Nephron progenitor cell (in vitro differentiated cells): Measurements from ENCODE around the gene ATG2A.

Source experiments
- DNase-seq: peaks from one replicate; pipeline ENCODE4 v3.0.0; 2021
- H3K27ac Mint-ChIP-seq: 2 replicates; pipeline ENCODE4 v1.8.0; 2021; ENCODE audit warnings: mild to moderate bottlenecking, moderate library complexity, mixed read lengths
- H3K27me3 Mint-ChIP-seq: 2 replicates; pipeline ENCODE4 v1.8.0; 2021; ENCODE audit warnings: mild to moderate bottlenecking, low read depth, mixed read lengths; ENCODE audit not compliant: poor library complexity
- H3K36me3 Mint-ChIP-seq: 2 replicates; pipeline ENCODE4 v1.8.0; 2021; ENCODE audit warnings: low read depth, mixed read lengths
- H3K4me1 Mint-ChIP-seq: 2 replicates; pipeline ENCODE4 v1.8.0; 2021; ENCODE audit warnings: mixed read lengths
- H3K4me3 Mint-ChIP-seq: 2 replicates; pipeline ENCODE4 v1.8.0; 2021; ENCODE audit warnings: mild to moderate bottlenecking, moderate library complexity, mixed read lengths
- H3K9me3 Mint-ChIP-seq: 2 replicates; pipeline ENCODE4 v1.8.0; 2021; ENCODE audit warnings: mild to moderate bottlenecking, moderate library complexity, mixed read lengths
- TF ChIP-seq, protein P1 (sequence below): fragments of 200-600 bp; sonication (generic); IDR thresholded peaks from 2 replicates; pipeline ENCODE4 v1.5.0; 2021; ENCODE audit warnings: antibody characterized with exemption

The ATG2A gene

DNA sequence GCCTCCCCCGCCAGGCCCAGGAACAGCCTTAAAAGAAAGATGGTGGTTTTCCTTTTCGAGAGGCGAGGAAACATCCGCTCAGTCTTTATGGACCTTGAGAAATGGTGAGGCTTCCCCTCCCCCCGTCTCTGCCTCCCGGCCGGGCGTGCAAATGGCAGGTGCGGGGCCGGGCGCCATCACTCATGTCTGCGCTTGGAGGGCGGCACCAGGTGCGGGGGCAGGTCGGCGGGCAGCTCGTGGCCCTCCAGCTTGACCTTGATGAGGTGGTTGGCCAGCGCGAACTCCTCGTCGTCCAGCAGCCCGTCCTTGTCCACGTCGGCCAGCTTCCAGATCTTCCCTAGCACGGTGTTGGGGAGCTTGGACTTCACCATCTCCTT lies 62.9 kb downstream of the ATG2A start:
- TF ChIP-seq, protein P1, sequence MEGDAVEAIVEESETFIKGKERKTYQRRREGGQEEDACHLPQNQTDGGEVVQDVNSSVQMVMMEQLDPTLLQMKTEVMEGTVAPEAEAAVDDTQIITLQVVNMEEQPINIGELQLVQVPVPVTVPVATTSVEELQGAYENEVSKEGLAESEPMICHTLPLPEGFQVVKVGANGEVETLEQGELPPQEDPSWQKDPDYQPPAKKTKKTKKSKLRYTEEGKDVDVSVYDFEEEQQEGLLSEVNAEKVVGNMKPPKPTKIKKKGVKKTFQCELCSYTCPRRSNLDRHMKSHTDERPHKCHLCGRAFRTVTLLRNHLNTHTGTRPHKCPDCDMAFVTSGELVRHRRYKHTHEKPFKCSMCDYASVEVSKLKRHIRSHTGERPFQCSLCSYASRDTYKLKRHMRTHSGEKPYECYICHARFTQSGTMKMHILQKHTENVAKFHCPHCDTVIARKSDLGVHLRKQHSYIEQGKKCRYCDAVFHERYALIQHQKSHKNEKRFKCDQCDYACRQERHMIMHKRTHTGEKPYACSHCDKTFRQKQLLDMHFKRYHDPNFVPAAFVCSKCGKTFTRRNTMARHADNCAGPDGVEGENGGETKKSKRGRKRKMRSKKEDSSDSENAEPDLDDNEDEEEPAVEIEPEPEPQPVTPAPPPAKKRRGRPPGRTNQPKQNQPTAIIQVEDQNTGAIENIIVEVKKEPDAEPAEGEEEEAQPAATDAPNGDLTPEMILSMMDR, result no peak
- DNase-seq, result no peak
- Mint-ChIP-seq H3K4me3 (no peak overlapping the region), H3K27ac (peak overlapping the region; percentile 19), H3K9me3 (no peaks in the 10 kb centered on the region), H3K27me3 (peaks cover 3% of the 10 kb centered on the region), H3K36me3 (peaks cover 13% of the 10 kb centered on the region), H3K4me1 (peaks cover 26% of the 10 kb centered on the region)

DNA sequence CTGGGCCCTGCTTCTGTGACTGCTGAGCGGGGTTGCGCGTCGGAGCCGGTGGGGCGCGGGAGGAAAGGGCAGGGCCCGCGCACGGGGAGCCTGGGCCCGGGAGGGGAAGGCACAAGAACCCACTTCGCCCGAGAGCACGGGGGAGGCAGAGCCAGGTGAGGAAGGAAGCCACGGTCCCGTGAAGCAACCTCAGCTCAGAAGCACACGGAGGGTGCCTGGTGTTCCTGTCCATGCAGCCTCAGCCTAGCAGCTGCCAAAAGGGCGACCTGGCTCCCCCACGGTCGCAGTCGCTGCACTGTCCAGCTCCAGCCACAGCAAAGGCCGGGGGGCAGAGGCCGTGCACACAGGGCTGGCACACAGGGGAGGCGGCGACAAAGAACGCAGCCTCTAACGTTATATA lies 63.3 kb downstream of the ATG2A start:
- Mint-ChIP-seq H3K27me3 (peaks cover 3% of the 10 kb centered on the region), H3K36me3 (peaks cover 13% of the 10 kb centered on the region), H3K4me1 (peaks cover 29% of the 10 kb centered on the region), H3K9me3 (no peaks in the 10 kb centered on the region), H3K27ac (peak overlapping the region; percentile 71), H3K4me3 (no peak overlapping the region)
- no peak for DNase-seq
- TF ChIP-seq, protein P1, result no peak

DNA sequence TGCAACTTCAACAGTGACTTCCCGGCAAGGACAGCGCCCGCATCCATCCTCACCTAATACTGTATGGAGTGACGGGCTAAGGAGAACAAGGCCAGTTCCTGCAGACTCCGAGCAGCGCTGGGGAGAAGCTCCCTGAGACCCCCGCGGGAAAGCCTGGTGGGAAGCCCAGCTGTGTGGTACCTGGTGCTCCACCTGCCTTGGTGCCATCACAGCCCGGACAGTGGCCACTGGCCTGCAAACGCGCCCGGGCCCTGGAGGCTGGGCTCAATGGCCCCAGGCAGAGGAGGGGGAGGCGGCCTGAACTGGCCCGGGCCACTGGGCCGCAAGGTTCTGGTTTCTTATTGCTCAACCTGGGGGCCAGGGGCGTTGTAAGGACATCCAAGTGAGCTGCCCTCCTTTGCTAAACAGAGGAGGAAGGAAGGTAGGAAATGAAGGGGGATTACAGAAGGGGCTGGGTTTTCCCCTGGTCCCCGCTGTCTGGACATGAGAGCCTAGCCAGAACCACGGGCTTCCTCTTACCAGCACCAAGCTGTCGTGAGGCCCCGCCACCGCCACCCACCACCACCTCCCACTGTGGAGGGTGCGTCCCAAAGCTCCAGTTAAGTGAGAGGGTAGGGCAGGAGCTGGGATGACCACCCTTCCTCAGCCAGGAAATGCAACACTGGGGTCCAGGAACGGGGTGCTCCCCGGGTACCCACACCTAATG lies 64.1 kb downstream of the ATG2A start:
- Mint-ChIP-seq H3K36me3 (peaks cover 13% of the 10 kb centered on the region), H3K4me1 (peaks cover 33% of the 10 kb centered on the region), H3K27ac (peak overlapping the region; percentile 71), H3K9me3 (no peaks in the 10 kb centered on the region), H3K27me3 (peaks cover 3% of the 10 kb centered on the region), H3K4me3 (no peak overlapping the region)
- TF ChIP-seq, protein P1, result no peak
- no peak for DNase-seq

DNA sequence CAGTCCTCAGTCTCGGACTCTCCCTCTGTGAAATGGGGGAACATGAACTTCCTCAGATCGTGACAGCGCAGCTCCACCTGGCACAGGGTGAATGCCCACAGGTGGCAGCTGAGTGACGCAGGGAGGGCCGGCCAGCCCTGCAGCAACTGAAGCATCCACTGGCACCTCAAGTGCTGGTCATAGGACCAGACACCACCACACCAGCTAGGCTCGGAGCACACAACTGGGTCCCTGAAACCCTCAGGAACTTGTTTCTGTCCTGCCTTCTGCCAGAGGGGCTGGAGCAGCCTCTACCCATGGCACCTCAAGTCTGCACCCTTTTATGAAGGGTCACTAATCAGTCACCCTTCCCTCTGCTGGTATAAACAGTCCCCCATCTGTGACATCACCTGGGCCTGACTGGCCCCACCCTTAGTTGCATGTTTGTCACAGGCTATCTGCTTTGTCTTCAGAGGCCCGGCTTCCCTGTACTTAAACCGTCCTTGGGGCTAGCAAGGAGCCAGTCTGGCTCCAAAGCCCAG lies 65.1 kb downstream of the ATG2A start:
- H3K27ac Mint-ChIP-seq, result peak overlapping the region; percentile 71
- H3K36me3 Mint-ChIP-seq, result peaks cover 13% of the 10 kb centered on the region
- H3K27me3 Mint-ChIP-seq, result peaks cover 3% of the 10 kb centered on the region
- no peaks in the 10 kb centered on the region for H3K9me3 Mint-ChIP-seq
- TF ChIP-seq, protein P1, result no peak
- no peak for DNase-seq
- H3K4me1 Mint-ChIP-seq, result peaks cover 33% of the 10 kb centered on the region
- no peak overlapping the region for H3K4me3 Mint-ChIP-seq

DNA sequence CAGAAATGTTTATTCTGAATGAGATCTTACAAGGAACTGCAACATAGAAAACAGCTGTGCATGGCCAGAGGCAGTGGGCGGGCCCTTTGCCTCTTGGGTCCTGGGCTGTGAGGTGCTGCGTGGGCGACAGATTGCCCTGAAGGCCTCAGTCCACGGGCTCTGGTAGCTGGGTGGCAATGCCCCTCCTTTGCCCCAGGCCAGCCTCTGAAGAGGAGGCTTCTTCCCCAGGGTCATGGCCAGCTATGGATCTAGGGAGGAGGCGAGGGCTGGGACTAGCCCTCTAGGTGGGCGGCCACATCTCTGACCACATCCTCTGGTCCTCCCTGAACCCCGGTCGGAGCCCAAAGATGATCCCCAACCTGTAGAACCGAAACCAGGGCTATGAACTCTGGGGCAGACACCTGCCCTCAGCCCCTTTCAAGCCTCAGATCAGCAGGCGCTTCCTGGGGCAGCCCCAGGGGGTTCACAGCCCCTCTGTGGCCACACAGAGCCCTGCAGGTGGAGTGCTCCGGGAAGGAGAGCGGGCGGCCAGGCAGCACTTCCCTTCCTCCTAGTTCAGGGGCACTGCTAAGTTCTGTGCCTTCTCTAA lies 65.9 kb downstream of the ATG2A start:
- no peaks in the 10 kb centered on the region for H3K27me3 Mint-ChIP-seq

More for the DNA sequence above, 65.9 kb downstream of the ATG2A start:
- H3K4me3 Mint-ChIP-seq, result no peak overlapping the region
- TF ChIP-seq, protein P1, result no peak
- no peaks in the 10 kb centered on the region for H3K9me3 Mint-ChIP-seq
- no peak for DNase-seq
- no peak overlapping the region for H3K27ac Mint-ChIP-seq
- H3K4me1 Mint-ChIP-seq, result peaks cover 33% of the 10 kb centered on the region
- H3K36me3 Mint-ChIP-seq, result peaks cover 13% of the 10 kb centered on the region
